Right cardiac atrium (tissue), 5 donors: ENCODE results near the gene FZR1. TPM values are rescaled to one million over a fixed set of nuclear protein-coding genes. Genes with fewer than 3 reads are reported as not detected.

Source experiments
- ATAC-seq, 2 donors: fragments of 200-7000 bp; cut with Tn5 transposase; one replicate each; pipeline versions ENCODE4 v1.8.0 to v1.9.1; 2020; ENCODE audit warnings: moderate library complexity in 2 of 2, mild to moderate bottlenecking in 1 of 2
- DNase-seq, 3 donors: peaks; one replicate each; pipeline ENCODE4 v3.0.0-alpha.2; 2020
- H3K27ac ChIP-seq: one replicate; pipeline ENCODE4 v1.5.1; 2013; ENCODE audit warnings: mild to moderate bottlenecking, low read length, control low read depth, moderate library complexity
- H3K27me3 ChIP-seq: one replicate; pipeline ENCODE4 v1.6.1; 2013; ENCODE audit not compliant: control insufficient read depth, insufficient read depth
- H3K4me1 ChIP-seq: one replicate; pipeline ENCODE4 v1.6.1; 2013; ENCODE audit warnings: low read length; ENCODE audit not compliant: control insufficient read depth, insufficient read depth
- H3K4me3 ChIP-seq: one replicate; pipeline ENCODE4 v1.5.1; 2013; ENCODE audit warnings: low read length, control low read depth
- H3K9me3 ChIP-seq: one replicate; pipeline ENCODE4 v1.6.1; 2013; ENCODE audit warnings: low read length; ENCODE audit not compliant: control insufficient read depth
- WGBS: extraction: QIAGEN DNeasy Blood & Tissue Kit; methylation state at CpG from one replicate; pipeline ENCODE4 v1.1.7; 2013; 5-methylcytosine and 5-hydroxymethylcytosine counted together
- intact Hi-C, 4 donors: fragments of 100-400 bp; cut with DNase I; formaldehyde crosslinking; loops; one replicate each; pipeline versions ENCODE4 v1.11.0 to v1.14.0; 2022 to 2023
- polyA plus RNA-seq: library from polyadenylated mRNA; stranded (reverse); fragments of 200-250 nt; gene quantifications from one replicate; pipeline ENCODE4 v1.2.3, GENCODE V29; 2013
- total RNA-seq, 4 donors: library from RNA; stranded (reverse); fragmentation: NEBNext Ultra II Directional; extraction: Animal tissue kit (Norgen Biotek cat#: 25700); gene quantifications; one replicate each; pipeline ENCODE4 v1.2.1, GENCODE V29; 2021
- donor health status: healthy with polysubstance abuse.
- donor health status: DM: no; HTN: yes; CAD: no.
- donor health status: DM: no; HTN: no; CAD: no.
- donor health status: DM: no; HTN: yes; CAD: no; lungs with severe emphysema.
- donor health status: DM: yes; HTN: yes; CAD: no.

Gene FZR1
- total and polyA plus RNA-seq, 5 donors: 14.3 to 23.3 (median 20.4) TPM

DNA sequence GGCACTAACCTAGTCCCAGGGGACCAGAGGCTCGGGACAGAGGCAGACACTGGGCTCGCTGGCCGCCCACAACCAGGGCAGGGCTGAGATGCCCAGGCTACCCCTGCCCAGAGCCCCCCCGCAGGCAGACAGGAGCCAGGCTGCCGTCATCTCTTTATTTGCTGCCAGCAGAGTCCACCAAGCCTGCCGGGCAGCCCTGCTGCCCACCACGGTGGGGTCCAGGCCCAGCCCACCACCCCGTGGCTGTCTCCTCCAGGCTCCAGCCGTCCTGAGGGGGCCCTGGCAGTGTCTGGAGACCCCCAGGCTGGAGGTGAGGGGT, 37.9 kb downstream of the FZR1 start:
- intact Hi-C loops: loop anchor here in 3 of 4 donors (10.0 kb wide), 2 partner anchors 71 to 161 kb away; partner anchors contain the start of genes PIP5K1C (in 2 of the 3) and TJP3 (in 2 of the 3)

GRCh38 chr19:3544742-3545668, 38.9 kb downstream of the FZR1 start:
- intact Hi-C loops: loop anchor here (5.0 to 10.0 kb wide), 3 partner anchors 70 to 160 kb away; partner anchors contain the start of genes PIP5K1C (in 2 of the 4) and TJP3 (in 2 of the 4)
- peak; percentile 67 to 92 (median 86) for DNase-seq
- H3K4me3 ChIP-seq: no peak overlapping the region
- no peaks in the 10 kb centered on the region for H3K9me3 ChIP-seq
- no peaks in the 10 kb centered on the region for H3K4me1 ChIP-seq
- WGBS: 64% methylated on average over 30 of the region's 30 CpGs
- H3K27ac ChIP-seq: no peak overlapping the region
- no peaks in the 10 kb centered on the region for H3K27me3 ChIP-seq
- peak; percentile 44 to 70 for ATAC-seq

More for the DNA sequence above, 37.9 kb downstream of the FZR1 start:
- Histone ChIP-seq H3K9me3 (no peaks in the 10 kb centered on the region), H3K4me1 (no peaks in the 10 kb centered on the region), H3K4me3 (no peak overlapping the region), H3K27ac (no peak overlapping the region), H3K27me3 (no peaks in the 10 kb centered on the region)
- 82% methylated on average over 9 of the region's 9 CpGs for WGBS
- ATAC-seq: no peak
- DNase-seq: peak in 2 of 3 donors; percentile 48 to 52

DNA sequence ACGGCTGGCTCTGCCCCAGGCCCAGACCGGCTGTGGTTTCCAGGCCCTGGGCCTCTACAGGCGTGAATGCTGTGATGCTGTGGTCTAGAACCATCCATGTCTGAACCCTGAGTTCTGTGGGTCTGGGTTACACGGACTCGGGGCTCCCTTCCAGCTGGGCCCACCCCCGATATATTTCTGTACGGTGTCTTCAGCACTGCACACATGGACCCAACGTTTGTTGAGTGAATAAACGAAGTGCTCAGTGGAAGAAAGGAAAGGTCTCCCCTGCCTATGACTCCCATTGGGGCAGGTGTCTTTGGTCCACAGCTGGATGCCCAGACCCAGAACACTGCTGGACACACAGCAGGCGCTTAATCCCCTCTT, 39.5 kb downstream of the FZR1 start:
- no peaks in the 10 kb centered on the region for H3K4me1 ChIP-seq
- intact Hi-C loops: loop anchor here (5.0 to 10.0 kb wide), 3 partner anchors 69 to 159 kb away; partner anchors contain the start of genes PIP5K1C (in 2 of the 4) and TJP3 (in 2 of the 4)
- H3K4me3 ChIP-seq: no peak overlapping the region
- no peak for ATAC-seq
- H3K27me3 ChIP-seq: no peaks in the 10 kb centered on the region
- H3K9me3 ChIP-seq: no peaks in the 10 kb centered on the region
- DNase-seq: no peak
- 78% methylated on average over 10 of the region's 10 CpGs for WGBS
- no peak overlapping the region for H3K27ac ChIP-seq

GRCh38 chr19:3546119-3546518, 40.0 kb downstream of the FZR1 start:
- intact Hi-C loops: loop anchor here (5.0 to 10.0 kb wide), 3 partner anchors 69 to 159 kb away; partner anchors contain the start of genes PIP5K1C (in 2 of the 4) and TJP3 (in 2 of the 4)
- Histone ChIP-seq H3K27ac (no peak overlapping the region), H3K4me3 (no peak overlapping the region), H3K27me3 (no peaks in the 10 kb centered on the region), H3K4me1 (no peaks in the 10 kb centered on the region), H3K9me3 (no peaks in the 10 kb centered on the region)
- DNase-seq (no peak), ATAC-seq (no peak)
- 92% methylated on average over 23 of the region's 23 CpGs for WGBS

- peak in 2 of 3 donors; percentile 63 to 74 for DNase-seq
Measured at GRCh38 chr19:3547301-3547731, 41.2 kb downstream of the FZR1 start.

DNA sequence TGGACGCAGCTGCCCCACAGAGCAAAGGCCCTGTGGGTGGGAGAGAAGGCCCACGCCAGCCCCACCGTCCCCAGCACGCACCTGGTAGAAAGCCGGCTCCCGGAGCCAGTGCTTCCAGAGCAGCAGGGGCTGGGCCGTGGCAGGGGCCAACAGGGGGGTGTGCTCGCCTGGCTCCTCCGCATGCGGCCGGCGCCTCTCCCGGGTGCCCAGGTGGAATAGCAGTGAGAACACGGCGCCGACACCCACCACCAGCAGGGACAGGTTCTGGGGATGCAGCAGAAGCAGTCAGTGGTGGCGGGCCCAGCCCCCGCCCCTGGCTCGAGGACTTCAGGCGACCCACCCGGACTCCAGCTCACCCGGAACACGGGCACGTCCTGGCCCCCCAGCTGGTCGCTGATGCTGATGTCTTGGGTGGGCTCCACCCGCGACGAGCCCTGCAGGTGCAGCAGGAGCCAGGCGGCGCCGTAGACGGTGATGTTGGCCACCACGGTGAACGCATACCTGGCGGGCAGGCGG, 41.7 kb downstream of the FZR1 start:
- Histone ChIP-seq H3K9me3 (no peaks in the 10 kb centered on the region), H3K27ac (no peak overlapping the region), H3K4me3 (no peak overlapping the region), H3K4me1 (no peaks in the 10 kb centered on the region), H3K27me3 (no peaks in the 10 kb centered on the region)
- peak in 2 of 3 donors; percentile 53 to 56 for DNase-seq
- ATAC-seq: no peak
- WGBS: 87% methylated on average over 36 of the region's 36 CpGs
- intact Hi-C loops: loop anchor here (5.0 to 10.0 kb wide), 3 partner anchors 67 to 157 kb away; partner anchors contain the start of genes PIP5K1C (in 2 of the 4) and TJP3 (in 2 of the 4)

More at GRCh38 chr19:3547301-3547731, 41.2 kb downstream of the FZR1 start:
- H3K4me3 ChIP-seq: no peak overlapping the region
- no peak overlapping the region for H3K27ac ChIP-seq
- H3K4me1 ChIP-seq: no peaks in the 10 kb centered on the region
- intact Hi-C loops: loop anchor here (5.0 to 10.0 kb wide), 3 partner anchors 67 to 157 kb away; partner anchors contain the start of genes PIP5K1C (in 2 of the 4) and TJP3 (in 2 of the 4)
- no peak for ATAC-seq
- WGBS: 87% methylated on average over 15 of the region's 15 CpGs
- no peaks in the 10 kb centered on the region for H3K27me3 ChIP-seq
- no peaks in the 10 kb centered on the region for H3K9me3 ChIP-seq

GRCh38 chr19:3548606-3549005, 42.5 kb downstream of the FZR1 start:
- Histone ChIP-seq H3K4me1 (no peaks in the 10 kb centered on the region), H3K9me3 (no peaks in the 10 kb centered on the region), H3K27ac (no peak overlapping the region), H3K27me3 (no peaks in the 10 kb centered on the region), H3K4me3 (no peak overlapping the region)
- intact Hi-C loops: loop anchor here (5.0 to 10.0 kb wide), 3 partner anchors 66 to 156 kb away; partner anchors contain the start of genes PIP5K1C (in 2 of the 4) and TJP3 (in 2 of the 4)
- ATAC-seq (no peak), DNase-seq (no peak)
- 79% methylated on average over 14 of the region's 14 CpGs for WGBS

GRCh38 chr19:3549816-3550215, 43.7 kb downstream of the FZR1 start:
- WGBS: 84% methylated on average over 10 of the region's 10 CpGs

DNA sequence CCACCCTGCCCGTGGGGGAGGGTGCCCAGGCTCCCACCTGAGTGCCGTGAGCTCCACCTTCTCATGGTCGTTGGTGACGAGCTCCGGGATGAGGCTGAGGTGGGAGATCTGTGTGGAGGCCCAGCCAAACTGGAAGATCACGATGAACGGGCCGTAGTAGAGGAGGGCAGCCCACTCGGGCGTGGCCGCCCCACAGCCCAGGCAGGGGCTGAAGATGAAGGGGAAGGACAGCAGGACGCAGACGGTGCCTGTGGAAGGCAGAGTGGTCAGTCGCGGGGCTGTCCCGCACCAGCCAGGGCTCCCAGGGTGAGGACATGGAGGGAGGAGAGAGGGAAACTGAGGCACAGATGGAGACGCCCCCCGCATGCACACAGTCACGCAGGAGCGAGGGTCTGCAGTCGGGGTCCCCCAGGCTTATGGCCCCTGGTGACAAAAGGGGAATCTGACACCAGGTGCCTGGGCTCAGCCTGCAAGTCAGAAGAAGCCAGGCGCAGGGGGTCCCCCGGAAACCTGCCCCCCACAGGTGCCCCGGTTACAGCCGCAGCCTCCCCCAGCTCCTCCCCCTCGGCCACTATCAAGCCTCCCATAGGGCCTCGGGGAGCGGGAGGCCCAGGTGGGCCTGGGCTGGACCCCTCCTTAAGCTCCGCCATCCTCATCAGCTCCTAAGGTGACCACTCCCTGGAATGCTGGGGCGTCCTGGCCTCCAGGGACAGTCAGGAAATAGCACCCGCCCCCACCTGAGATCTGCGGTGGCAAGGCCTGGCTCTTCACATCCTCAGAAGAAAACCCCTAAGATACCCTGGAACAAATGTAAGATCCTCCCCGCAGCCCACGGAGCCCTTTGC, 45.1 kb downstream of the FZR1 start:
- 90% methylated on average over 34 of the region's 34 CpGs for WGBS
- ATAC-seq: no peak
- Histone ChIP-seq H3K4me3 (no peak overlapping the region), H3K27me3 (no peaks in the 10 kb centered on the region), H3K9me3 (no peaks in the 10 kb centered on the region), H3K27ac (no peak overlapping the region), H3K4me1 (peaks cover 2% of the 10 kb centered on the region)
- DNase-seq: peak in 1 of 3 donors; percentile 41
- intact Hi-C loops: no loop called here

More at GRCh38 chr19:3549816-3550215, 43.7 kb downstream of the FZR1 start:
- no peak overlapping the region for H3K4me3 ChIP-seq
- intact Hi-C loops: loop anchor here (5.0 to 10.0 kb wide), 3 partner anchors 65 to 155 kb away; partner anchors contain the start of genes PIP5K1C (in 2 of the 4) and TJP3 (in 2 of the 4)
- DNase-seq: no peak
- no peaks in the 10 kb centered on the region for H3K9me3 ChIP-seq
- no peak overlapping the region for H3K27ac ChIP-seq
- H3K27me3 ChIP-seq: no peaks in the 10 kb centered on the region
- H3K4me1 ChIP-seq: peaks cover 2% of the 10 kb centered on the region
- no peak for ATAC-seq

DNA sequence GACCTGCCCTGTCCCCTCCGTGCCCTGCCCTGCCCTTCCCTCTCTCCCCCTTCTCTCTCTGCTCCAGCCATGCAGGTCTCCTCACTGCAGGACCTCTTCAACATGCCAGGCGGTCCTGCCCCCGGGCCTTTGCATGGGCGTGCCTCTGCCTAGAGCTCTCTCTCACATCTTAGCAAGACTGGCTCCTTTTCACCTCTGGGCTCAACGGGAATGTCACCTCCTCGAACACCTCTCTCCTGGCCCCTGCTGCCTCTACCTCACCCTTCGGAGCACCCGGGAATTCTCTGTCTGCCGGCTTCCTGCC, 45.6 kb downstream of the FZR1 start:
- no peaks in the 10 kb centered on the region for H3K9me3 ChIP-seq
- peaks cover 2% of the 10 kb centered on the region for H3K4me1 ChIP-seq
- H3K27me3 ChIP-seq: no peaks in the 10 kb centered on the region
- H3K4me3 ChIP-seq: no peak overlapping the region
- intact Hi-C loops: no loop called here
- ATAC-seq (no peak), DNase-seq (peak in 1 of 3 donors; percentile 41)
- WGBS: 79% methylated on average over 9 of the region's 9 CpGs
- H3K27ac ChIP-seq: no peak overlapping the region
